ENCODE results near the gene ARHGDIG.

ARHGDIG gene

GRCh38 chr16:279531-279930 lies 860 bp upstream of the ARHGDIG start:
- Histone ChIP-seq H3K9me3 (ENCODE audit: control extremely low read depth in 1 of 5, control insufficient read depth in 4 of 5, insufficient read depth in 2 of 5, low read depth in 1 of 5, low read length in 4 of 5) (no peaks in the 10 kb centered on the region), H3K4me1 (ENCODE audit: control extremely low read depth in 1 of 4, control insufficient read depth in 4 of 4, insufficient read depth in 4 of 4, low read length in 3 of 4) (peaks cover 0 to 33% (median 23%) of the 10 kb centered on the region in 4 experiments), H3K27ac (ENCODE audit: insufficient read depth in 1 of 2, low read depth in 1 of 2, low read length in 2 of 2, poor library complexity in 1 of 2, severe bottlenecking in 2 of 2) (no peak overlapping the region), H3K27me3 (replicated peaks in 2 of 5; ENCODE audit: control insufficient read depth in 4 of 5, insufficient read depth in 5 of 5, low read length in 4 of 5) (peaks cover 0 to 44% (median 6%) of the 10 kb centered on the region in 5 experiments), H3K4me3 (ENCODE audit: control insufficient read depth in 1 of 7, extremely low read depth in 1 of 7, insufficient read depth in 4 of 7, low read depth in 2 of 7, low read length in 6 of 7) (peak overlapping the region in 1 of 7 experiments; percentile 42), H3K36me3 (ENCODE audit: control insufficient read depth in 4 of 4, insufficient read depth in 4 of 4, low read length in 3 of 4) (no peaks in the 10 kb centered on the region)
- DNase-seq = no peak
- CTCF ChIA-PET = interaction anchor here (0.6 to 1.2 kb wide), 3 partner anchors 44 to 222 kb away, joined by 3 to 5 read pairs (median 3); partner anchors contain the start of gene FAM234A
- WGBS (ENCODE audit: insufficient coverage) = 100% methylated on average over 6 of the region's 7 CpGs
- POLR2A ChIA-PET = no interaction called here

- H3K4me1 ChIP-seq (ENCODE audit: control extremely low read depth in 1 of 4, control insufficient read depth in 4 of 4, insufficient read depth in 4 of 4, low read length in 3 of 4) = peaks cover 0 to 31% (median 21%) of the 10 kb centered on the region in 4 experiments
- ChIA-PET POLR2A (interaction anchor here (0.6 kb wide), 1 partner anchor 23 kb away, joined by 4 read pairs; no protein-coding TSS in a partner anchor), CTCF (interaction anchor here (0.6 kb wide), 1 partner anchor 215 kb away, joined by 3 read pairs; no protein-coding TSS in a partner anchor)
- WGBS (ENCODE audit: insufficient coverage) = 7% methylated on average over 41 of the region's 47 CpGs
- peak overlapping the region in 4 of 7 experiments; percentile 8 to 42 (median 13) for H3K4me3 ChIP-seq (ENCODE audit: control insufficient read depth in 1 of 7, extremely low read depth in 1 of 7, insufficient read depth in 4 of 7, low read depth in 2 of 7, low read length in 6 of 7)
- peak in 1 of 3 donors; percentile 26 for DNase-seq
- no peaks in the 10 kb centered on the region for H3K9me3 ChIP-seq (ENCODE audit: control extremely low read depth in 1 of 5, control insufficient read depth in 4 of 5, insufficient read depth in 2 of 5, low read depth in 1 of 5, low read length in 4 of 5)
- H3K36me3 ChIP-seq (ENCODE audit: control insufficient read depth in 4 of 4, insufficient read depth in 4 of 4, low read length in 3 of 4) = no peaks in the 10 kb centered on the region
- peaks cover 0 to 41% (median 4%) of the 10 kb centered on the region in 5 experiments for H3K27me3 ChIP-seq (replicated peaks in 2 of 5; ENCODE audit: control insufficient read depth in 4 of 5, insufficient read depth in 5 of 5, low read length in 4 of 5)
- no peak overlapping the region for H3K27ac ChIP-seq (ENCODE audit: insufficient read depth in 1 of 2, low read depth in 1 of 2, low read length in 2 of 2, poor library complexity in 1 of 2, severe bottlenecking in 2 of 2)
Observed at GRCh38 chr16:280005-280460, 358 bp upstream of the ARHGDIG start.

- Histone ChIP-seq H3K27me3 (replicated peaks in 2 of 5; ENCODE audit: control insufficient read depth in 4 of 5, insufficient read depth in 5 of 5, low read length in 4 of 5) (peaks cover 0 to 34% (median 3%) of the 10 kb centered on the region in 5 experiments), H3K4me1 (ENCODE audit: control extremely low read depth in 1 of 4, control insufficient read depth in 4 of 4, insufficient read depth in 4 of 4, low read length in 3 of 4) (peaks cover 0 to 25% (median 16%) of the 10 kb centered on the region in 4 experiments), H3K27ac (ENCODE audit: insufficient read depth in 1 of 2, low read depth in 1 of 2, low read length in 2 of 2, poor library complexity in 1 of 2, severe bottlenecking in 2 of 2) (no peak overlapping the region), H3K4me3 (ENCODE audit: control insufficient read depth in 1 of 7, extremely low read depth in 1 of 7, insufficient read depth in 4 of 7, low read depth in 2 of 7, low read length in 6 of 7) (peak overlapping the region in 5 of 7 experiments; percentile 6 to 62 (median 19)), H3K9me3 (ENCODE audit: control extremely low read depth in 1 of 5, control insufficient read depth in 4 of 5, insufficient read depth in 2 of 5, low read depth in 1 of 5, low read length in 4 of 5) (no peaks in the 10 kb centered on the region), H3K36me3 (ENCODE audit: control insufficient read depth in 4 of 4, insufficient read depth in 4 of 4, low read length in 3 of 4) (peaks cover 0 to under 1% (median under 1%) of the 10 kb centered on the region in 4 experiments)
- ChIA-PET POLR2A (no interaction called here), CTCF (interaction anchor here (1.3 kb wide), 1 partner anchor 28 kb away, joined by 3 read pairs; no protein-coding TSS in a partner anchor)
- 48% methylated on average over 19 of the region's 27 CpGs for WGBS (ENCODE audit: insufficient coverage)
- no peak for DNase-seq
Observed at GRCh38 chr16:280991-281659, 734 bp downstream of the ARHGDIG start.

- ChIA-PET CTCF (interaction anchor here (1.3 kb wide), 1 partner anchor 28 kb away, joined by 3 read pairs; no protein-coding TSS in a partner anchor), POLR2A (no interaction called here)
- Histone ChIP-seq H3K4me3 (ENCODE audit: control insufficient read depth in 1 of 7, extremely low read depth in 1 of 7, insufficient read depth in 4 of 7, low read depth in 2 of 7, low read length in 6 of 7) (peak overlapping the region in 1 of 7 experiments; percentile 6), H3K4me1 (ENCODE audit: control extremely low read depth in 1 of 4, control insufficient read depth in 4 of 4, insufficient read depth in 4 of 4, low read length in 3 of 4) (peaks cover 0 to 25% (median 16%) of the 10 kb centered on the region in 4 experiments), H3K27me3 (replicated peaks in 2 of 5; ENCODE audit: control insufficient read depth in 4 of 5, insufficient read depth in 5 of 5, low read length in 4 of 5) (peaks cover 0 to 27% (median 0%) of the 10 kb centered on the region in 5 experiments), H3K36me3 (ENCODE audit: control insufficient read depth in 4 of 4, insufficient read depth in 4 of 4, low read length in 3 of 4) (peaks cover 0 to 7% (median 6%) of the 10 kb centered on the region in 4 experiments), H3K9me3 (ENCODE audit: control extremely low read depth in 1 of 5, control insufficient read depth in 4 of 5, insufficient read depth in 2 of 5, low read depth in 1 of 5, low read length in 4 of 5) (peaks cover 0 to 3% (median 0%) of the 10 kb centered on the region in 5 experiments), H3K27ac (ENCODE audit: insufficient read depth in 1 of 2, low read depth in 1 of 2, low read length in 2 of 2, poor library complexity in 1 of 2, severe bottlenecking in 2 of 2) (no peak overlapping the region)
- 78% methylated on average over 16 of the region's 25 CpGs for WGBS (ENCODE audit: insufficient coverage)
- no peak for DNase-seq
Observed at GRCh38 chr16:281660-282255, 1.4 kb downstream of the ARHGDIG start.

GRCh38 chr16:282491-282890 lies 2.1 kb downstream of the ARHGDIG start:
- H3K36me3 ChIP-seq (ENCODE audit: control insufficient read depth in 4 of 4, insufficient read depth in 4 of 4, low read length in 3 of 4) = peaks cover 0 to 13% (median 10%) of the 10 kb centered on the region in 4 experiments
- peaks cover 0 to 25% (median 16%) of the 10 kb centered on the region in 4 experiments for H3K4me1 ChIP-seq (ENCODE audit: control extremely low read depth in 1 of 4, control insufficient read depth in 4 of 4, insufficient read depth in 4 of 4, low read length in 3 of 4)
- ChIA-PET CTCF (interaction anchor here (1.3 kb wide), 1 partner anchor 27 kb away, joined by 3 read pairs; no protein-coding TSS in a partner anchor), POLR2A (no interaction called here)
- peaks cover 0 to 3% (median 0%) of the 10 kb centered on the region in 5 experiments for H3K9me3 ChIP-seq (ENCODE audit: control extremely low read depth in 1 of 5, control insufficient read depth in 4 of 5, insufficient read depth in 2 of 5, low read depth in 1 of 5, low read length in 4 of 5)
- H3K27me3 ChIP-seq (replicated peaks in 2 of 5; ENCODE audit: control insufficient read depth in 4 of 5, insufficient read depth in 5 of 5, low read length in 4 of 5) = peaks cover 0 to 26% (median 0%) of the 10 kb centered on the region in 5 experiments
- no peak for DNase-seq
- no peak overlapping the region for H3K27ac ChIP-seq (ENCODE audit: insufficient read depth in 1 of 2, low read depth in 1 of 2, low read length in 2 of 2, poor library complexity in 1 of 2, severe bottlenecking in 2 of 2)
- 94% methylated on average over 15 of the region's 22 CpGs for WGBS (ENCODE audit: insufficient coverage)
- H3K4me3 ChIP-seq (ENCODE audit: control insufficient read depth in 1 of 7, extremely low read depth in 1 of 7, insufficient read depth in 4 of 7, low read depth in 2 of 7, low read length in 6 of 7) = no peak overlapping the region

GRCh38 chr16:283033-283805 lies 2.8 kb downstream of the ARHGDIG start, which contains the start of gene PDIA2:
TSS of gene PDIA2 (plus strand) at chr16:283164. CDS start at chr16:283170, 6 bp downstream.
- ChIA-PET POLR2A (interaction anchor here (0.5 kb wide), 1 partner anchor 9 kb away, joined by 4 read pairs; no protein-coding TSS in a partner anchor), CTCF (no interaction called here)
- no peak within 1 kb of the TSS for H3K4me3 ChIP-seq (ENCODE audit: control insufficient read depth in 1 of 7, extremely low read depth in 1 of 7, insufficient read depth in 4 of 7, low read depth in 2 of 7, low read length in 6 of 7)
- H3K36me3 ChIP-seq (ENCODE audit: control insufficient read depth in 4 of 4, insufficient read depth in 4 of 4, low read length in 3 of 4) = peaks cover 0 to 20% (median 17%) of the 10 kb centered on the region in 4 experiments
- no peak within 1 kb of the TSS for H3K27ac ChIP-seq (ENCODE audit: insufficient read depth in 1 of 2, low read depth in 1 of 2, low read length in 2 of 2, poor library complexity in 1 of 2, severe bottlenecking in 2 of 2)
- peaks cover 0 to 26% (median 0%) of the 10 kb centered on the region in 5 experiments for H3K27me3 ChIP-seq (replicated peaks in 2 of 5; ENCODE audit: control insufficient read depth in 4 of 5, insufficient read depth in 5 of 5, low read length in 4 of 5)
- peak in 2 of 3 donors; percentile 45 to 60 for DNase-seq
- peaks cover 0 to 3% (median 0%) of the 10 kb centered on the region in 5 experiments for H3K9me3 ChIP-seq (ENCODE audit: control extremely low read depth in 1 of 5, control insufficient read depth in 4 of 5, insufficient read depth in 2 of 5, low read depth in 1 of 5, low read length in 4 of 5)
- WGBS (ENCODE audit: insufficient coverage) = 84% methylated on average over 16 of the region's 25 CpGs
- H3K4me1 ChIP-seq (ENCODE audit: control extremely low read depth in 1 of 4, control insufficient read depth in 4 of 4, insufficient read depth in 4 of 4, low read length in 3 of 4) = peaks cover 0 to 25% (median 16%) of the 10 kb centered on the region in 4 experiments
